PC-3 (cell line): ENCODE results near the gene GBE1. TPM values are rescaled to one million over a fixed set of nuclear protein-coding genes. Genes with fewer than 3 reads are reported as not detected.
"Not testable (repeated sequence)": the region's sequence is repeated elsewhere in the genome, so short reads cannot be mapped to it uniquely, and the experiment has no call there.

Experiments
- ATAC-seq: fragments of 200-7000 bp; cut with Tn5 transposase; 2 replicates; pipeline ENCODE4 v1.9.1; 2020; ENCODE audit warnings: mild to moderate bottlenecking, moderate library complexity
- BruUV-seq: library from RNA; stranded (reverse); fragments of 400-500 nt; replicated peaks from 2 replicates; lab custom pipeline; 2021; lab: Mats Ljungman, UMichigan
- CTCF ChIA-PET: fragments of 300-600 bp; sonication (Branson Sonifier 250); formaldehyde crosslinking; loops from one replicate; lab custom pipeline; 2022; ENCODE audit warnings: antibody characterized with exemption; lab: Charles Lee
- POLR2A ChIA-PET: fragments of 300-600 bp; sonication (Branson Sonifier 250); formaldehyde crosslinking; loops from one replicate; lab custom pipeline; 2022; ENCODE audit warnings: antibody characterized with exemption; ENCODE audit not compliant: unreplicated experiment; lab: Charles Lee
- DNase-seq: peaks from one replicate; pipeline ENCODE4 v3.0.0-alpha.2; 2015
- H2AFZ ChIP-seq: fragments of 300-600 bp; sonication (generic); 2 replicates; pipeline ENCODE4 v1.6.0; 2016; ENCODE audit warnings: antibody characterized with exemption, low read length
- H3F3A ChIP-seq: fragments of 300-600 bp; sonication (generic); one replicate; pipeline ENCODE4 v1.6.0; 2017; ENCODE audit warnings: antibody characterized with exemption, low read length, control low read depth, mild to moderate bottlenecking; ENCODE audit not compliant: unreplicated experiment
- H3K27ac ChIP-seq: fragments of 300-600 bp; sonication (generic); 2 replicates; pipeline ENCODE4 v1.5.1; 2016; ENCODE audit warnings: mild to moderate bottlenecking, low read length
- H3K27me3 ChIP-seq: fragments of 300-600 bp; sonication (generic); 2 replicates; pipeline ENCODE4 v1.6.1; 2016; ENCODE audit warnings: low read length, mixed read lengths
- H3K36me3 ChIP-seq: fragments of 300-600 bp; sonication (generic); 2 replicates; pipeline ENCODE4 v1.6.1; 2016; ENCODE audit warnings: low read depth, mixed run types, low read length, mixed read lengths
- H3K4me1 ChIP-seq: fragments of 300-600 bp; sonication (generic); 2 replicates; pipeline ENCODE4 v1.5.1; 2016; ENCODE audit warnings: low read length; ENCODE audit not compliant: insufficient read depth
- H3K4me2 ChIP-seq: fragments of 300-600 bp; sonication (generic); 2 replicates; pipeline ENCODE4 v1.6.0; 2016; ENCODE audit warnings: low read length
- H3K4me3 ChIP-seq: fragments of 300-600 bp; sonication (generic); 2 replicates; pipeline ENCODE4 v1.5.1; 2016; ENCODE audit warnings: mild to moderate bottlenecking, low read length, mixed read lengths
- H3K79me2 ChIP-seq: fragments of 300-600 bp; sonication (generic); 2 replicates; pipeline ENCODE4 v1.6.1; 2017; ENCODE audit warnings: low read length, mixed read lengths
- H3K9ac ChIP-seq: fragments of 300-600 bp; sonication (generic); 2 replicates; pipeline ENCODE4 v1.6.0; 2016; ENCODE audit warnings: mild to moderate bottlenecking, low read length
- H3K9me2 ChIP-seq: fragments of 300-600 bp; sonication (generic); replicated peaks from 2 replicates; pipeline ENCODE4 v1.6.1; 2016; ENCODE audit warnings: mixed run types, low read length, mixed read lengths
- H3K9me3 ChIP-seq: fragments of 300-600 bp; sonication (generic); 2 replicates; pipeline ENCODE4 v1.6.1; 2016; ENCODE audit warnings: low read length, mixed read lengths
- H4K20me1 ChIP-seq: fragments of 300-600 bp; sonication (generic); 2 replicates; pipeline ENCODE4 v1.6.1; 2016; ENCODE audit warnings: low read length, mixed read lengths
- EZH2 ChIP-seq: fragments of 300-600 bp; sonication (generic); IDR thresholded peaks from one replicate; pipeline ENCODE4 v1.6.1; 2017; ENCODE audit warnings: antibody characterized with exemption, mild to moderate bottlenecking, low read length; ENCODE audit not compliant: unreplicated experiment
- EZH2phosphoT487 ChIP-seq: fragments of 300-600 bp; sonication (generic); IDR thresholded peaks from 2 replicates; pipeline ENCODE4 v1.6.1; 2018; ENCODE audit warnings: mild to moderate bottlenecking, antibody characterized with exemption, low read length, borderline replicate concordance
- intact Hi-C: fragments of 100-400 bp; cut with micrococcal nuclease; formaldehyde crosslinking; loops from 2 replicates; pipeline ENCODE4 v1.9.0; 2023
- total RNA-seq: library from RNA; depleted of rRNA; stranded (reverse); fragments of >200 nt; gene quantifications from 2 replicates; pipeline ENCODE4 v1.2.3, GENCODE V29; 2014
- TF ChIP-seq, protein P1 (sequence below): fragments of 300-600 bp; sonication (generic); conservative IDR thresholded peaks from 2 replicates; pipeline ENCODE4 v1.5.1; 2017; ENCODE audit warnings: antibody characterized with exemption, low read depth, mild to moderate bottlenecking, low read length

Gene GBE1
- total RNA-seq, 1 experiment from 2014 or later = 57.7 TPM

DNA sequence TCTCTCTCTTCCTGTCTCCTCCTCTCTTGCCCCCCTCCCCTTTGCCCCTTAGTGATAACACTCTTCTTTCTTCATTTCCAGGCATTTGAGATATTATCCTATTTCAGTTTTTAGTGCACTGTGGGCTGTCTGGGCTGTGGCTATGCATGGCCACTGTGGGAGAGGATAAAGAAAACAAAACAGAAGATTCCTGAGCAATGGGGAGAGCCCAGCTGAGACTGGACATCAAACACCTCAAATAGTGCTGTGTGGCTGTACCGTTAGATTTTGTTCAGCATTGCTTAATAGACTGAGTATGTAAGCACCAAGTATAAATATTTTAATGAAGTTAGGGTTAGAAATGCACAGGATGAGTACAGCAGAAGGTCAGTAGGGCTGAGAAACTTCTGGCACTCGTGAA, 7.9 kb upstream of the GBE1 start:
- Histone ChIP-seq H3K4me1 (no peaks in the 10 kb centered on the region), H3F3A (no peaks in the 10 kb centered on the region), H4K20me1 (no peaks in the 10 kb centered on the region), H3K4me3 (no peak overlapping the region), H3K9ac (no peak overlapping the region), H3K27me3 (no peaks in the 10 kb centered on the region), H3K27ac (no peak overlapping the region), H3K9me2 (no peaks in the 10 kb centered on the region), H3K36me3 (no peaks in the 10 kb centered on the region), H3K9me3 (no peaks in the 10 kb centered on the region), H2AFZ (no peak overlapping the region), H3K79me2 (no peaks in the 10 kb centered on the region), H3K4me2 (no peak overlapping the region)
- CTCF ChIA-PET = interaction anchor here (0.6 kb wide), 1 partner anchor 368 kb away, joined by 3 read pairs; no protein-coding TSS in a partner anchor
- DNase-seq = no peak
- BruUV-seq = no TSS peak
- intact Hi-C loops = no loop called here
- TF ChIP-seq, protein P1, sequence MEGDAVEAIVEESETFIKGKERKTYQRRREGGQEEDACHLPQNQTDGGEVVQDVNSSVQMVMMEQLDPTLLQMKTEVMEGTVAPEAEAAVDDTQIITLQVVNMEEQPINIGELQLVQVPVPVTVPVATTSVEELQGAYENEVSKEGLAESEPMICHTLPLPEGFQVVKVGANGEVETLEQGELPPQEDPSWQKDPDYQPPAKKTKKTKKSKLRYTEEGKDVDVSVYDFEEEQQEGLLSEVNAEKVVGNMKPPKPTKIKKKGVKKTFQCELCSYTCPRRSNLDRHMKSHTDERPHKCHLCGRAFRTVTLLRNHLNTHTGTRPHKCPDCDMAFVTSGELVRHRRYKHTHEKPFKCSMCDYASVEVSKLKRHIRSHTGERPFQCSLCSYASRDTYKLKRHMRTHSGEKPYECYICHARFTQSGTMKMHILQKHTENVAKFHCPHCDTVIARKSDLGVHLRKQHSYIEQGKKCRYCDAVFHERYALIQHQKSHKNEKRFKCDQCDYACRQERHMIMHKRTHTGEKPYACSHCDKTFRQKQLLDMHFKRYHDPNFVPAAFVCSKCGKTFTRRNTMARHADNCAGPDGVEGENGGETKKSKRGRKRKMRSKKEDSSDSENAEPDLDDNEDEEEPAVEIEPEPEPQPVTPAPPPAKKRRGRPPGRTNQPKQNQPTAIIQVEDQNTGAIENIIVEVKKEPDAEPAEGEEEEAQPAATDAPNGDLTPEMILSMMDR = no peak
- no peak for TF ChIP-seq EZH2
- TF ChIP-seq EZH2phosphoT487 = no peak
- ATAC-seq = no peak
- POLR2A ChIA-PET = no interaction called here

DNA sequence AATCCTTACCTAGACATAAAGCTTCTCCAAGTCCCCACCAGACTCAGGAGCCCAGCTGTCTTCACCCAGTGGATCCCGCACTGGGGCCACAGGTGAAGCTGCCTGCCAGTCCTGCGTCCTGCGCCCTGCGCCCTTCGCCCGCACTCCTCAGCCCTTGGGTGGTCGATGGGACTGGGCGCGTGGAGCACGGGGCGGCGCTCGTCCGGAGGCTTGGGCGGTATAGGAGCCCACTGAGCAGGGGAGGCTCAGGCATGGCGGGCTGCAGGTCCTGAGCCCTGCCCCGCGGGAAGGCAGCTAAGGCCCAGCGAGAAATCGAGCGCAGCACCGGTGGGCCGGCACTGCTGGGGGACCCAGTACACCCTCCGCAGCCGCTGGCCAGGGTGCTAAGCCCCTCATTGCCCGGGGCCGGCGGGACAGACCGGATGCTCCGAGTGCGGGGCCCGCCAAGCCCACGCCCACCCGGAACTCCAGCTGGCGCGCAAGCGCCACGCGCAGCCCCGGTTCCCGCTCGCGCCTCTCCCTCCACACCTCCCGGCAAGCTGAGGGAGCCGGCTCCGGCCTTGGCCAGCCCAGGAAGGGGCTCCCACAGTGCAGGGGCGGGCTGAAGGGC, 5.9 kb upstream of the GBE1 start:
- CTCF ChIA-PET, H3K4me3 ChIP-seq, H3K4me1 ChIP-seq, BruUV-seq, H4K20me1 ChIP-seq, H3K27ac ChIP-seq, H3K9me2 ChIP-seq, H3F3A ChIP-seq, H3K9ac ChIP-seq, H3K9me3 ChIP-seq, H3K36me3 ChIP-seq, H3K4me2 ChIP-seq, DNase-seq, intact Hi-C loops, ATAC-seq, H3K27me3 ChIP-seq, H2AFZ ChIP-seq, H3K79me2 ChIP-seq: not testable (repeated sequence)
- POLR2A ChIA-PET = interaction anchor here (0.6 kb wide), 1 partner anchor 42 kb away, joined by 3 read pairs; no protein-coding TSS in a partner anchor

DNA sequence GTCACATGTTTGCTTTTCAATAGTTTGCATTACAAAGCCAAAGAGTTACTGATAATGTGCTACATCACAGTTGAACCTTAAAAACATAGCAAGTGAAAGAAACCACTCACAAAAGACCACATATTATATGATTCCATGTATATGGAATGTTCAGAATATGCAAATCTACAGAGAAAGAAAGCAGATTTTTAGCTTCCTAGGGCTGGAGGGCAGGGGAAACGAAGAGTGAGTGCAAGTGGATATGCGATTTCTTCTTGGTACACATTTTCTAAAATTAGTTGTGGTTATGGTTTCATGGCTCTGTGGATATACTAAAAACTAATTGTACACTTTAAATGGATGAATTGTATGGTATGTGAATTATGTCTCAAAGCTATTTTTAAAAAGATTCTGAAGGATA, 4.0 kb upstream of the GBE1 start:
- BruUV-seq = no TSS peak
- H3K79me2 ChIP-seq = peaks cover 3% of the 10 kb centered on the region
- DNase-seq = no peak

More for the DNA sequence above, 4.0 kb upstream of the GBE1 start:
- Histone ChIP-seq H3K4me2 (no peak overlapping the region), H3K36me3 (no peaks in the 10 kb centered on the region), H3K27me3 (no peaks in the 10 kb centered on the region), H2AFZ (no peak overlapping the region), H3K4me1 (peaks cover 9% of the 10 kb centered on the region), H3K27ac (no peak overlapping the region), H3F3A (peaks cover 4% of the 10 kb centered on the region), H3K9me3 (no peaks in the 10 kb centered on the region), H3K9me2 (no peaks in the 10 kb centered on the region), H4K20me1 (no peaks in the 10 kb centered on the region), H3K9ac (no peak overlapping the region), H3K4me3 (no peak overlapping the region)
- ChIA-PET POLR2A (no interaction called here), CTCF (no interaction called here)
- TF ChIP-seq EZH2phosphoT487 (no peak), EZH2 (no peak)
- TF ChIP-seq, protein P1 = no peak
- intact Hi-C loops = no loop called here
- ATAC-seq = no peak
